HG02870 (cell line): ENCODE measurements around the gene DNAJC7.

ENCODE experiments used
- ATAC-seq: cut with Tn5 transposase; IDR thresholded peaks from one replicate; pipeline ENCODE4 v1.9.1; 2021; ENCODE audit warnings: mild to moderate bottlenecking, moderate library complexity; ENCODE audit not compliant: unreplicated experiment

Gene DNAJC7, protein sequence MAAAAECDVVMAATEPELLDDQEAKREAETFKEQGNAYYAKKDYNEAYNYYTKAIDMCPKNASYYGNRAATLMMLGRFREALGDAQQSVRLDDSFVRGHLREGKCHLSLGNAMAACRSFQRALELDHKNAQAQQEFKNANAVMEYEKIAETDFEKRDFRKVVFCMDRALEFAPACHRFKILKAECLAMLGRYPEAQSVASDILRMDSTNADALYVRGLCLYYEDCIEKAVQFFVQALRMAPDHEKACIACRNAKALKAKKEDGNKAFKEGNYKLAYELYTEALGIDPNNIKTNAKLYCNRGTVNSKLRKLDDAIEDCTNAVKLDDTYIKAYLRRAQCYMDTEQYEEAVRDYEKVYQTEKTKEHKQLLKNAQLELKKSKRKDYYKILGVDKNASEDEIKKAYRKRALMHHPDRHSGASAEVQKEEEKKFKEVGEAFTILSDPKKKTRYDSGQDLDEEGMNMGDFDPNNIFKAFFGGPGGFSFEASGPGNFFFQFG

DNA sequence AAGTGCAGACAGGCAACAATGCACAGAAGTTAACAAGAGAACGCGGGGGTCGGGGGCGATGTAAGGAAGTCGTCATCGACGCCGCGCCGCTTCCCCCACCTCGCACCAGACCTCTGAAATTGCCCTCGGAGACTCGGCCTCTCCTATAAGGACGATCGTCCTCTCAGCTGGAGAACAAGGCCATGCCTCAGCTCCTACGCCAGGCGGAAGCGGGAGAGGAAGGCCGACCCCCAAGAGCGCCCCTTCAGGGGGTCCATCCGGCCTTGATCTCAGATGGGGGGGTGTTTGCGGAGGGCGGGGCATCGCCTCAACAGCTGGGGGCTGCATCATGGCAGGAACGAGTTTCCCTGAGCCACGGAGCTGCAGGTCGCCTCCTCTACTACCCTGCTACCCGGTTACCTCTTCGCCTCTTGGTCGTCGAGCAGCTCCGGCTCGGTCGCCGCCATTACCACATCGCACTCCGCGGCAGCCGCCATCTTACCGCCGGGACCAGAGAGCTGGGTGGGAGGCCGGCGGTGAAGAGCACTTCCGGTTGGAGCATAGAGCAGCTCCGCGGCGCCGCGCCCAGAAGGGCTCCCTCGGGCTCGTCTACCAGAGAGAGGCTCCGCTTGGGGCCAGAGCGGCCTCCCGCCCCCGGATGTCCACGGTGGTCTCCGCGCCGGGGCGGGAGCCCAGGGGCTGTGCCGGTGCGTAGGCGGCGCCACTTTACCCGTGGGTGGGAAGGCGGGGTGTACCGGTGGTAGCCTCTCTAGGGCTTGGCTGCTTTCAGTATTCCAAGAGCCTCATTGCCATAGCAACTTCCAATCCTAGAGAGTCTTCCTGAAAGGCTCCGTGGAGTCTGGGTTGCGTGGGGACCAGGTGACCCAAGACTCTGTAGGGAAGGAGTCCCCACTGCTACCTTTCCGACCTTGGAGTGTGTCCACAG lies at the start of gene DNAJC7:
DNAJC7 (minus strand) TSS at position 499 of the 925 bp plus-strand sequence; CDS start at position 476, 23 bp downstream.
- peak; percentile 74 for ATAC-seq

DNA sequence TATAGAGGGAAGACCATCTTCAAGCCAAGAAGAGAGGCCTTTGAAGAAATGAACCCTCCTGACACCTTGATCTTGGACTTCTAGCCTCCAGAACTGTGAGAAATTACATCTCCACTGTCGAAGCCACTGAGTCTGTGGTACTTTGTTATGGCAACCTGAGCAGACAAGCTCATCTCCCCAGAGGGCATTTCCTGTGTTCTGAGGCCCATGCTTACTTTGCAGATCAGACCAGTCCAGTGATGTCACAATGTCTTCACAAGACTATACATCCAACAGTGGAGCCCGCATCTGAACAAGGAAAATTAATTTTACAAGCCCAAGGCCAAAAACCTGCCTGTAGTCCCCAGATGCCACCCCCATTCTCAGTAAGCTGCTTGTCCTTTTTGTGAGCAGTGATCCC lies 48.0 kb upstream of the DNAJC7 start:
- ATAC-seq, result no peak

DNA sequence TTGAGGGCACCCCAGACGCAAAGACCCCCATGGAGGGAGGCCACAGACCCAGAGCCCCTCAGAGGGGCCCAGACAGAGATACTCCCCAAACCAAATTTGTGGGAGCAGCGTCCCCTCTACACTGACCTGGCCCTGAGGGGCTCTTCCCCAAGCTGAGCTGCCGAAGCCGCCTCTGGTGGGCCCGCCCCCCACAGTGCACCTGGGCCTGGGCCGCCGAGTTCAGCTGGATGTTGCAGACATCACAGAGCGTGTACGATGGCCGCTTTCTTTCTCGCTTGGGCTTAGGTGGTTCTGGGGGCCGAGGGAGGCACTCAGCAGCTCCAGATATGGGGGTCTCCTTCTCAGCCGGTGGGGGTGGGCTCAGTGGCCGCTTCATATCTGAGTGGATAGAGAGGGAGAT lies 45.4 kb upstream of the DNAJC7 start:
- ATAC-seq, result no peak

DNA sequence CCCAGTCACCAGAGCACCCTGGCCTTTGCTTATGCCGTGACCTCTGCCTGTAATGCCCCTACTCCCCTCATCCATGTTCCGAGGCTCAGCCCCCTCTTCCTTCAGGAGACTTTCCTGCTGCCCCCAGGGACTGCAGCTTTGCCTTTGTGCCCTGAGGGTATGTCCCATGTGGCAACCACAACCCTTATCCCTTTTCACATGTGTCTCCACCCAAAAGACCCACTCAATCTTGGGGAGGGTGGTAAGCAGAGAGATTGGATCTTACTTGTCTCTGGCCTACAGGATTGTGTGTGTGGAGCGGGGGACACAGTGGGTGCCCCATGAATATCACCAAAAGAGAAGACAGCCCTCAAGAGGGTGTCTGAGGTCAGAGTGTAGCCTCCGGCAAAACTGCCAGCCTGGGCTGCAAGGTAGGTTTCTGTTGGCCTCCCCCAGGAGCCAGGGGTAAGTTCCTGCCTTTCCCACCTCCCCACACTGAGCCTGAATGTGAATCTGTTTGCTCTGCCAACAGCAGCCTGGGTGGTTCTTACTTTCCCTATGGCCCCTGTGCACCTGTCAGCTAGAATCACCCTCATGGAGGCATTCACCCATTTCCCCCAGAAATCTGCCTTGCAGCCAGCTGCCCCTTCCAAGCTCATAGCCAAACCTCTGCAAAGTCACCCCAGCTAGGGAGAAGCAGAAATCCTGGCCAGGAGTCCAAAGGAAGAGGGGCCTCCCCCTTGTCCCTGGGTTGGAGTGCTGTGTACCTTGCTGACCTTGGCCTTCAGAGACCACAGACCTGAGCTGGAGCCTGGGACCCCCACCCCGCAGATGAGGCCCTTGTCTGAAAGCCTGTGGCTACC lies 44.6 kb upstream of the DNAJC7 start:
- no peak for ATAC-seq

DNA sequence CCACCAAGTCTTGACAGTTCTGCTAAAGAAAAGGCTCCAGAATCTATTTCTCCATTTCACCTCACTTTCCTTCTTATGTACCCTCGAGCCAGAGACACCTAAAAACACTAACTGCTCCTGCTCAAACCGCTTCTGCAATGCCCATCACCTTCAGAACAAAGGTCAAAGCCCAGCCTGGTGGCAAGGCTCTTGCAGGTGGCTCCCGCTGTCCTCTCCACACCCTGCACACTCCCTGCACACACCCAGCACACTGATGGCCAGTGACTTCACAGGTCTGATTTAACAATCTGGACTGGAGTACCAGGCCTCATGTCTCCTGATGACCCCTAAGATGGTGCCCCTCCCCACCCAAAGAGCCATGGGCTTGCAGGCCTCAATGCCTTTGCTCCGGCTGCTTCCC lies 43.0 kb upstream of the DNAJC7 start:
- no peak for ATAC-seq

DNA sequence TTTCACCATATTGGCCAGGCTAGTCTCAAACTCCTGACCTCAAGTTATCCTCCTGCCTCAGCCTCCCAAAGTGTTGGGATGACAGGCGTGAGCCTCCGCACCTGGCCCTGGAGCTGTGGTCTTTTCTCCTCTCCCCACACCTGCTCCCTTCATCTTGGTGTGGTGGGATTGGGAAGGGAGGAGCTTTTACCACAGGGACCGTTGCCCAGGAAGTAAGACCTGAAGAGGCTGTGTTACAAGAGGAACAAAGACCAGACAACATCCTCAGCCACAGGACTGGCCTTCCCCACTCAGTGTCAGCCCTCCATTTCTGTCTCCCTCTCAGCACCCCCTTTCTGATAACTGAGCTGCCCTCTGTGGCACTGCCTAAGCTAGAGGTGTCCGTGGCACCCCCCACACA lies 42.6 kb upstream of the DNAJC7 start:
- no peak for ATAC-seq

DNA sequence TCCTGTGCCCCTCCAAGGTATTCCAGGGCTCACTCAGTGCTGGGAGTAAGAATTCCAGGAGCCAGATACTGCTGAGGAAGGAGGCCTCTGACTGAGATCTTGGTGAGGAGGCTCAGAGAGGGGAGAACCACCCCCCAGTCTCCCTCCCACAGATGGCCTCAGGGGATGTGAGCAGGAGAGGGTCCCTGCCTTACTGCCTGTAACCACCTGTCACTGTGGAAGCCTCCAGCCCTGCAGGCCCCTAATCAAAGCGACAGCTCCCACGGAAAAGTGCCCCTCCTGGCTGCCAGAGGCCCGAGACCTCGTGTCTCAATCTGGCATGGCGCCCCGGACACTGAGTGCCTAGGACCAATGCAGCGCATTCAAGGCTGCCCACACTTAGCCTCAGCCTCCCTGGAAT lies 40.8 kb upstream of the DNAJC7 start:
- ATAC-seq, result no peak

DNA sequence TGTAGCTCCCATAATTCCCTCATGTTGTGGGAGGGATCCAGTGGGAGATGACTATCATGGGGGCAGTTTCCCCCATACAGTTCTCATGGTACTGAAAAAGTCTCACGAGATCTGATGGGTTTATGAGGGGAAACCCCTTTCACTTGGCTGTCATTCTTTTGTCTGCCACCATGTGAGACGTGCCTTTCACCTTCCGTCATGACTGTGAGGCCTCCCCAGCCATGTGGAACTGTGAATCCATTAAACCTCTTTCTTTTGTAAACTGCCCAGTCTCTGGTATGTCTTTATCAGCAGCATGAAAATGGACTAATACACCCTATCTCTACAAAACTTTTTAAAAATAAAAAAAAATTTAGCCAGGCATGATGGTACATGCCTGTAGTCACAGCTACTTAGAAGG lies 39.4 kb upstream of the DNAJC7 start:
- ATAC-seq, result no peak

DNA sequence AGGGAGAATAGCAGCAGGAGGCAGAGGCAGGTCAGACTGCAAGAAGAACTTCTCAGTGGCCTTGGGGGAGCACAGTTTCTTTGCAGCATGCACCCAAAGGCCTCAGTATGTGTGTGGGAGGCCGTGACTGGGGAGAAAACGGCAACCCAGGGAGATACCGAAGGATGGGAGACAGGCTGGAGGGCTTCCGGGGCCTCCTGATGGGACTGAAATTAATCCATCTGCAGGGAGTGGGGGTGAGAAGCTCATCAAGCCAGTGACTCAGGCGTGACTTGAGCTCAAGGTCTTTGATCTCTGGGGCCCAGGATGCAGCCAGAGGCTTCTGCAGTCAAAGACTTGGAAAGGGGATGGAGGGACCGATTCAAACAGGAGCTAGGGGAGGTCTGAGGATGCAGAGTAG lies 38.3 kb upstream of the DNAJC7 start:
- no peak for ATAC-seq

DNA sequence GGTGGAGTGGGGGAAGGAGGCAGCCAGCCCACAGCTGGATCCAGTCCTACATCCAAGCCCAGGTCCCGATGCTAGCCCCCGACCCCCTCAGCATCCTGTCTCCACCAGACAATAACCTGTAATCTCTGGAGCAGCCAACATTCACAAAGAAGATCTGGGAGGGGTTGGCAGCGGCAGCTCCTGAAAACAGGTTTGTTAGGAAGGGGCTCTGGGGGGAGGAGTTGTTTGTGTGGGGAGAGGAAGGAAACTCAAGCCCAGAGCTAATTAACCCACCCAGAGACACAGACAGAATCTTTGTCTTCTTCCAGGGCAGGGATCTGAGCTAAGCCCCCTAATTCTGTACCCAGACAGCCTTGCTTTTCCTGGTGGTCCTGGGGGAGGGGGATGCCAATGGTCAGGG lies 37.8 kb upstream of the DNAJC7 start:
- ATAC-seq, result no peak

DNA sequence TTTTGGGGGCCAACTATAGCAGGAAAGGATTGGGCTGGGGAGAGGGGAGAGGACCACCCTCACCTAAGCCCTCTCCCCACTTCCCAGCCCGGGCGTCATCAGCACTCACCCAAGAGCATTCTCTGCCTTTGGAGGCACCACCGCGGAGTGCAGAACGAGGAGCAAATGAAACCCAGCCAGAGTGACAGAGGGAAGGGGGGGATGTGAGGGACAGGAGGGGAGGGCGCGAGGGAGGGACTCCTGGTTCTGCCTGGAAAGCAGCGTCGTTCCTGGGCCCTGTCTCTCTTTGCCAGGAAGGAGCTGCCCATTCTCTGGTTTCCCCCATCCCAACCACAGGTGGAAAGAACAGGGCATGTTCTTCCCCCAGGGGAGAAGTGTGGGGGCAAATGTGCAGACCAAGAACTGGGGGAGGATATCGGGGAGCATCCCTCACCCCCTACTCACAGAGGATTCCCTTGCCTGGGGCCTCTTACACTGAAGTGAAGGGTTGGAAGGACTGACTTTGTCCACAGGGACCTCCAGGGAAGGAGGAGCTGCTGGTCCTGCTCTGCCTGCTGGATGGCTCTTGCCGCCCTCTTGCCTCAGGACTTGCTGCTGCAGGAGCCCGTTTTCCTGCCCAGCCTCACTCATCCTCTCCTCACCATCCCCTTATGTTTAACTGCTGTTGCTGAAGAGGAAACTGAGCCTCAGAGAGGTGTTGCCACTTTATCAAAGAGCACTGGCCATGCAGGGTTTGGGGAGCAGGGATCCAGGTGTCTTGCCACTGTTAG lies 36.7 kb upstream of the DNAJC7 start:
- ATAC-seq, result no peak

DNA sequence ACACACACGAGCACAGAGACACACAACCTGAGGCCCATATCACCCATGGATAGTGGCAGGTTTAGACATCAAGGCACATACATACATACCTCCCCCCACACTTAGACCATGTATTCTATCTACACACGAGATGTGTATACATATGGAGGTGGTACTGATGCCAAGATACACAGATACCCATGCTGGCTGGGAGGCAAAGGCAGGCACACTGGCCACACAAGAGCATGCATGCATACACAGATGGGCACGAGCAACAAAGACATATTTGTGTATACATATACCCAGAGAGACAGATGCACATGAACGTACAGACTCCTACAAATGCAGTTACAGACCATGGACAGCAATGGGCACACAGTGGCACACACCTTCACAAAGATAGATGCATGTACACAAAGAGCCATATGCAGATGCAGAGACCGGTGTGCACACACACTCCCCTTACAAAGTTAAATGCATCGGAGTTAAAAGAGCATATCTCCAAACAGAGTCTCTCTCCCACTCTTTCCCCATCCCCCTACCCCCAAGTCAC lies 35.2 kb upstream of the DNAJC7 start:
- no peak for ATAC-seq

DNA sequence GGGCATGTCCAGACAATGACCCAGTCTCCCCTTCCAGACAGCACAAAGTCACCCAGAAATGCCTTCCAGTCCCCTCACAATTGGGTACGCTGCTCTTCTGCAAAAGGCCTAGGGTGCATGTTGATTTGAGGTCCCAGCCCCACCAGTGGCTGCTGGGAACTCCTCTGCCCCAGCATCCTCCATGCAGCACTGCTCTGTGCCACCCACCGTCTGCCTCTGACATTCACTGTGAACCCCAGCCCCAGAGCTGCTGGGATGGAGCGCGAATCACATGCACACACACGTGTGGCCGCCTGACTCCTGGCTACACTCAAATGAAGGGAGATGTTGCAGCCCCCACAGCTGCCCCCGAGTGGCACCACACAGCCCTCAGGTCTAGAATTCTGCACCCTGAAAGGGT lies 34.4 kb upstream of the DNAJC7 start:
- ATAC-seq, result no peak

DNA sequence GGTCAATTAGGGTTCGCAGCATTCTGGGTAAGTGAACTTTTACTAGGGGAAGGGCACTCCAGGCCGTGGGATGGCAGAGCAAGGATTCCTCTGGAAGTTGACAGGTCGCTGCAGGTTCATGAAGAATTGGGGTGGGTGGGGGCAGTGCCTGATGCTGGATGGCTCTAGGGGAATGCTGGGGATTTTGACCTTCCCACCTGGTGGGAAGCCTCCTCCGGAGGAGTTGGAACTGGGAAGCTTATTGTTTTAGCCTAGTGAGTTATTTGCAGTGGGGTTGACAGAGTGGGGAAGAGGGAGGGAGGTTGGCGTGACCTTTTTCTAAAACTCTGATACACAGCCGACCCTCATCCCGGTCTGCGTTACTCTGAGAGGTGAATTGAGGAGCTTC lies 33.8 kb upstream of the DNAJC7 start:
- ATAC-seq, result no peak

DNA sequence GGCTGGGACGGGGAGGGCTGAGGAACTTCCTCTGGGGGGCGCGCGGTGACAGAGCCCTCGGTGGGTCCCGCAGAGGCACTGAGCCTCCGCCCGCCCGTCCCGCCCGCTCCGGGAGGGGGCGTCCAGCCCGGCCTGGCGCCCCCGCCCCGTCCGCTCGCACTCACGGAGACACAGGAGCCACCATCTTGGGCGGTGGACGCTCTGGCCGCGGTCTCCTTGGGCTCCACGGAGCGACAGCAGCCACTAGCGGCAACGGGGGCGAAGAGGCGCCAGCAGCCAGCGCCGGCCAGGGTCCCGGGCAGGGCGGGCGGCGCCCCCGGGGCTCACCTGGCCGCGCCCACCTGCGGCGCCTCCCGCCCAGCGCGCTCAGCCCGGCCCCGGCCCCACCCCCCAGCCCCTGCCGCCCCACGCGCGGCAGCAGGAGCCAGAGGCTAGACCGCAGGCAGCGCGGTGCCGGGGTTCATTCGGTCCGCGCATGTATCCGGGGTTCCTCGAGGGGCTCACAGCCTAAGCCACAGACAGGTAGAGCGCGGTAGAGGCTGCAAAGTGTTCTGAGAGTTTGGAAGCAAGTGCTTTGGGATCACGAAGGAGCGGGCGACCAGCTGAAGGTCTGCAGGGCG lies 33.3 kb upstream of the DNAJC7 start, which contains the start of gene C17orf113:
C17orf113 (minus strand) TSS at position 209 of the 620 bp plus-strand sequence. CDS start 7,225 bp downstream, outside the sequence.
- no peak for ATAC-seq

DNA sequence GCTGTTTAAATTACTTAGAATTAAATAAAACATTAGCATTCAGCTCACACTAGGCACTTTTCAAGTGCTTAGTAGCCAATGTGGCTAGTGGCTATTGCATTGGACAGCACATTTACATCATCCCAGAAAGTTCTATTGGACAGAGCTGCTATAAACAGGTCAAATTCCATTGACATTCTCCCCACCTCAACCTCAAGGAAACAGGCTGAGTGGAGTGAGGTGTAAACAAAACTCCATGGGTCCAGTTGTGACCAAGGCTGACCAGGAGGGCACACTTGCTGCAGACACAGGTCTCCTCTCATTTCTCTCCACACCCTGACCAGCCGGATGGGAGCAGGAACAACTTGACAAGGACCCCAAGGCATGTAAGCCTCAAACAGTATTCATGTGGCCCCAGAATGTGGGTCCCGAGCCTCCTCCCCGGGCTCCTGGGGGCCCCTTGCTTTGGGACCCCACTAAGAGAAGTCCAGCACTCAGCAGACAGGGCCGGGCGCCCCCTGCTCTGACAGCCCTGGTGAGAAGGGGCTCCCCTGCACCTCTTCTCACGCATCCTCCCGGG lies 32.7 kb upstream of the DNAJC7 start:
- ATAC-seq, result no peak

DNA sequence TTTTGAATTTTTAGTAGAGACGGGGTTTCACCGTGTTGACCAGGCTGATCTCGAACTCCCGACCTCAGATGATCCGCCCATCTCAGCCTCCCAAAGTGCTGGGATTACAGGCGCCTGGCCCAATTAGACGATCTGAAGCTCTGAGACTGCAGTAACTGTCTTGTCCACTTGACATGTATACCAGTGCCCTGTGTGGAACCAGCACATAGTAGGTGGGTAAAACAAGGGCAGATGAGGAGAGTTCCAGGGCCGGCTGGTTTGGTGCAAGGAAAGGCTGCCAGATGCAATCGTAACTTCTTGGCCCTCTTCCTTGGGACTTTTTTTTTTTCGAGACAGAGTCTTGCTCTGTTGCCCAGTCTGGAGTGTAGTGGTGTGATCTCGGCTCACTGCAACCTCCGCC lies 30.1 kb upstream of the DNAJC7 start:
- ATAC-seq, result no peak

DNA sequence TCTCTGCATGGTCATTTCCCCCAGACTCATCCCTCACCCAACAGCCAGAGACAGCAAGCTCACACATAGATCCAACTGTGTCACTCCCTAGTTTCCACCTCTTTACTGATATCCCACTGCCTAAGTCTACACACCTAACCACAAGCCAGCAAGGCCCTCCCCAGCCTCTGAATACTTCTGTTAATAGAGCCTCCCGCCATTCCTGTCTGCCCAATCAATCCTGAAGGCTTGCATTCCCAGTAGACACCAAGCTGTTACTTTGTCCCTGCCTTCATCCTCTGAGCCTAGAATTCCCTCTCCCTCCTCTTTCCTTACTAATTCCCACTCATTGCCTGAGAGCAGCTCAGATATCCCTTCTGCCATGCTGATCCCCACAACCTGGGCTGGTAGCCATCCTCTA lies 28.5 kb upstream of the DNAJC7 start:
- no peak for ATAC-seq
